Stimulated activated CD4-positive, alpha-beta T cell treated with anti-CD3 and anti-CD28 coated beads, TNF-alpha, amount 100 ng/mL, for 48 hours (primary cell): ENCODE results near the gene CR1.
"Not testable (repeated sequence)": the region's sequence is repeated elsewhere in the genome, so short reads cannot be mapped to it uniquely, and the experiment has no call there.

ENCODE experiments used
- DNase-seq, 3 donors: peaks; one replicate each; pipeline ENCODE4 v3.0.0-alpha.2; 2020; ENCODE audit warnings: low read depth in 3 of 3

Gene CR1

DNA sequence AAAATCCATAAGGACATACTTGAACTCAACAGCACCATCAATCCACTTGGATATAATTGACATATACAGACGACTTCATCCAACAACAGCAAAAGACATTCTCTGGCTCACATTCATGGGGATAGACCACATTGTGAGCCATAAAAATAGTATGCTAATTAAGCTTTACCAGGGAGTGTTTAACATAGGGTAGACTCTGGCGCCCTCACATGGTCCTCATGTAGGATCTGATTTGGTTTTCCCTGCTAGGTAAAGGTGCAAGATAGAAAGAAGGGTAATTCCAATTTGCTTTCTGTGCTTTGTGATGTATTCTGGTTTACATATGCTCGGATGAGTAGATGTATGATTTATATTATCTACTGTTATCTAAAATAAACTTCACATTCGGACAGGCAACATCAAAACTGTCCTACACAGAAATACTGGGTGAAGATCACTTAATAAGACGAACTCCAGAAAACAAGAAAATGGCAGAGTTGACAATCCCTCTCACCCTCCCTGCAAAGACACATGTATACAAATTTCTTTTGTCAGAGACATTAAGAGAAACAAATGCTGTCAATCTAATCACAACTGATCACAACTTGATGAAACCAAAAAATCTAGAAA, 176.7 kb downstream of the CR1 start:
- DNase-seq: no peak

DNA sequence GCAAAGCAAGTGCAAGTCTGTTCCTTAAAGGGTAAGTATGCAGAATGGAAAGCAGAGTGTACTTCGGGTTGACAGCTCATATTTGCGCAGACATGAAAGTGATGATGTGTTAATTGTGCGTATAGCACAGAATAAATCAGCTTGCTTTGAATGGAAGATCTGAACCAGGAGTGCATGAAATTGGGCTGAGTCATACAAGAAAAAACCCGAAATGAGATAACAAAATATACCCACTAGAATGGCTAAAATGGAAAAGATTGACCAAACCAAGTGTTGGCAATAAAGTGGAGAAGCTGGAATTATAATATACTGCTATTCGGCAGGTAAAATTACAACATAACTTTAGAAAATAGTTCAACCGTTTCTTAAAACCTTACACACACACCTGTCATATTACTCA, 177.4 kb downstream of the CR1 start:
- no peak for DNase-seq

GRCh38 chr1:207676153-207676552, 180.2 kb downstream of the CR1 start:
- no peak for DNase-seq

DNA sequence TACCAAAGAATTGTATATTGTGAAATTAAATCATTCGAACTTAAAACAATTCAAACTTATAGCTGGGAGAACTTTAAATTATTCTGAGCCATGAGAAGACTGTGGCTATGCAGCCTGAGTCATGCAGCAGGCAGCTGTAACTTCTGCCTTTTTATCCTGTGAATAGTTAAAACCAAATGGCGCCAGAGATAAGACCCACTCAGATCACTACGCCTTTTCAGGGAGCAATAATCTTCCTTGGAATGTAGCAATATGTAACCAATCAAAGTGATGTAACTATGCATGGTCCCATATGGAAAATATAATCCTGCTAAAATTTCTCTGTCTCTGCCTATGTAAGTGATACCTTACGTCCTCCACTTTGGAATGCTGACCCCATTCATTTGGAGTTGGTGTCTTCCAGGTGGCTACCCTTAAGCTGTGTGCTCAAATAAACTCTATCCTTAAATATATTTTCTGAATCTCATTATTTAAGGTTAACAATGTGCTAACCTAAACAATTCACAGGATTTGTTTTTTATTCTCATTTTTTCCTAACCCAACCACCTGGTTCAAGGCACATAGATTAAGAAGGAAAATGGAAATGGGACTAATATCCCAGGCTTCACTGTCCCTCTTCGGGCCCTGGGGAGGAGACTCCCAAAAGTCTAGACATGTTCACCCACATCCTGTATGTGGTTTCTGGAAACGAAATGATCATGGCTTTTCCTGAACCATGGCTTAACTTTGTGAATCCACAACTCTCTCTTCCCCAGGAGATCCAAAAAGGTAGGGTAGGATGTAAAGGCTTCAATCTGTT, 184.8 kb downstream of the CR1 start:
- not testable (repeated sequence) for DNase-seq

GRCh38 chr1:207682872-207683434, 187.0 kb downstream of the CR1 start:
- DNase-seq: not testable (repeated sequence)

DNA sequence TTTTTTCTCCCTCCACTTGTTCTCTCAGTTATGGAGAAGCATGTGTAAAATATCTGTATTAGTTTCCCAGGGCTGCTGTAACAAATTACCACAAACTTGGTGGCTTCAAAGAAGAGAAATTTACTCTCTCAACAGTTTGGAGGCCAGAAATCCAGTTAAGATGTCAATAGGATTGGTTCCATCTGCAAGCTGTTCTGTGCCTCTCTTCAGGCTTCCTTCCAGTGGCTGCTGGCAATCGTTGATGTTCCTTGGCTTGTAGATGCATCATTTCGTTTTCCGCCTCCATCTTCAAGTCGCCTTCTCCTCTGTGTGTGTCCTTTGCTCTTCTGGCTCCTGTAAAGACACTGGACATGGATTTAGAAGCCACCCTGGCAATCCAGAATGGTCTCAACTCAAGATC, 194.6 kb downstream of the CR1 start:
- not testable (repeated sequence) for DNase-seq

DNA sequence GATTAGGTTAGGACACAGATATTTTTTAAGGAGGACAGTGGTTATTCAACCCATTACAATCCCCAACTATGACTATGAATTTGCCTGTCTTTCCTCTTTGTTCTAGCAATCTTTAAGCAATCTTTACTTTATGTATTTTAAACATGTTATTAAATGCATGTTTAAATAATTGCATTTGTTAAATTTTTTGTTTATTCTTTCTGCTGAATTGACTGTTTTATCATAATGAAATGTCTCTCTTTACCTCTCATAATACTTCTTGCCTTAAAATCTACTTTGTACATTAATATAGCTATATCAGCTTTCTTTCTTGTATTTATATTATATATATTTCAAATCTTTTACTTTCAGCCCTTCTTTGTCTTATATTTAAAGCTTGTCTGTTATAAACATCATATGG, 195.1 kb downstream of the CR1 start:
- no peak for DNase-seq
